GM18511 (cell line): Measurements from ENCODE around the gene RELCH.
A peak's percentile ranks its signal among the peaks of the same experiment; 100 is the strongest.

Source experiments
- ATAC-seq: cut with Tn5 transposase; IDR thresholded peaks from one replicate; pipeline ENCODE4 v1.9.1; 2021; ENCODE audit warnings: mild to moderate bottlenecking, moderate library complexity; ENCODE audit not compliant: unreplicated experiment

The RELCH gene

GRCh38 chr18:62338446-62339105 is 151.5 kb downstream of the RELCH start:
- peak; percentile 63 for ATAC-seq

GRCh38 chr18:62339106-62339988 is 152.3 kb downstream of the RELCH start:
- ATAC-seq = no peak

GRCh38 chr18:62340996-62341395 is 153.9 kb downstream of the RELCH start:
- ATAC-seq = no peak

- ATAC-seq = no peak
Measured at GRCh38 chr18:62341473-62341872, 154.4 kb downstream of the RELCH start.

- ATAC-seq = no peak
Measured at GRCh38 chr18:62342884-62343283, 155.8 kb downstream of the RELCH start.

- ATAC-seq = no peak
Measured at GRCh38 chr18:62343316-62343715, 156.3 kb downstream of the RELCH start.

- ATAC-seq = no peak
Measured at GRCh38 chr18:62345909-62346308, 158.9 kb downstream of the RELCH start.

- no peak for ATAC-seq
Measured at GRCh38 chr18:62346333-62347088, 159.5 kb downstream of the RELCH start.

- ATAC-seq = no peak
Measured at GRCh38 chr18:62347089-62347506, 160.0 kb downstream of the RELCH start.

- no peak for ATAC-seq
Measured at GRCh38 chr18:62348474-62348873, 161.4 kb downstream of the RELCH start.

GRCh38 chr18:62353170-62353569 is 166.1 kb downstream of the RELCH start:
- no peak for ATAC-seq

GRCh38 chr18:62354151-62354550 is 167.1 kb downstream of the RELCH start:
- ATAC-seq = no peak

GRCh38 chr18:62357079-62357719 is 170.1 kb downstream of the RELCH start:
- ATAC-seq = peak; percentile 81
